HG02973 (cell line): ENCODE data around the gene BUB1B.
"Not testable (repeated sequence)": the region's sequence is repeated elsewhere in the genome, so short reads cannot be mapped to it uniquely, and the experiment has no call there.

Source experiments
- ATAC-seq: cut with Tn5 transposase; IDR thresholded peaks from one replicate; pipeline ENCODE4 v1.9.1; 2021; ENCODE audit warnings: moderate library complexity; ENCODE audit not compliant: unreplicated experiment

Gene BUB1B

DNA sequence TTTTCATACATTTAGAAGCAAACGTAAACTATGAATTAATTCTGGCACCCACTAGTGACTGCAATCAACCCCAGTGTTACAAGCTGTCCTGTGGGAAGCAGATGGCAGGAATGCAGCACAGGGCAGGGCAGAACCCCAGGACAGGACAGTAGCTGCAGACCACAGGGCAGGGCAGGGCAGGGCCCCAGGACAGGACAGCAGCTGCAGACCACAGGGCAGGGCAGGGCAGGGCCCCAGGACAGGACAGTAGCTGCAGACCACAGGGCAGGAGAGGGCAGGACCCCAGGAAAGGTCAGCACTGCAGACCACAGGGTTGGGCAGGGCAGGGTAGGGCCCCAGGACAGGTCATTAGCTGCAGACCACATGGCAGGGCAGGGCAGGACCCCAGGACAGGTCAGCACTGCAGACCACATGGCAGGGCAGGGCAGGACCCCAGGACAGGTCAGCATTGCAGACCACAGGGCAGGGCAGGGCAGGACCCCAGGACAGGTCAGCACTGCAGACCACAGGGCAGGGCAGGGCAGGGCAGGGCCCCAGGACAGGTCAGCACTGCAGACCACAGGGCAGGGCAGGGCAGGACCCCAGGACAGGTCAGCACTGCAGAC, 24.9 kb upstream of the BUB1B start:
- not testable (repeated sequence) for ATAC-seq

DNA sequence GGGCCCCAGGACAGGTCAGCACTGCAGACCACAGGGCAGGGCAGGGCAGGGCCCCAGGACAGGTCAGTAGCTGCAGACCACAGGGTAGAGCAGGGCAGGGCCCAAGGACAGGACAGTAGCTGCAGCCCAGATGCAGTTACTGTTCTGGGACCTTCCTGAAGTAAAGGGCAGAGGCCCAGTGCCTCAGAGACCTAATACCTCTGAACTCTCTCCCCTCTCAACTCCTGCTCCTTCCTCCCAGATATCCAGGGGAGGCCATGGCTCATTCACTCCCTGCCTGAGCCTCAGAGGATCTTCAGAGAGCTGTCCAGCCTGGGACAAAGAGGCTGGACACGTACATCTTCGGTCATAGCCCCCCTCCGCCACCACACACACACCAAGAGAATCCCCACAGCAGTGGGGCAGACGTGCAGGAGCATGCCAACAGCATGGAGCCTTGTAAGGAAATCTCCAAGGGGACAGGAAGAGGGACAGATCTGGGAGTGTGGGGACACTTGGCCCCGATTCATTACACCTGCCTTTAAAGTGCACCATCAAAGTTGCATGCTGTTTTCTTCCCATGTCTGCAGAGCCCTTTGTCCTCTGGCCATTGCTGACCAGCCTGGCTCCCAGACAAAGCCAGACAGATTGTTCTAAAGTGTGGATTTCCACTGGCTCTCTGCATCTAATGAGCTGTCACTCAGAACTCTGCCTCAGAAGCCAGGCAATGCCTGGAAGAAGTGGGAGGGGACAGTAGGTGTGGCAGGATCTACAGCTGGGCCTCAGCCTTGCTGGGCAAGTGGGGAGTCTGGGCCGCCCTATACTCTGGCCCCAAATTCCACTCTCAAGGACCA, 24.2 kb upstream of the BUB1B start:
- ATAC-seq, result no peak

GRCh38 chr15:40137303-40138200, 23.3 kb upstream of the BUB1B start:
- no peak for ATAC-seq

- not testable (repeated sequence) for ATAC-seq
These were observed 22.7 kb upstream of the BUB1B start for GRCh38 chr15:40138201-40138570.

DNA sequence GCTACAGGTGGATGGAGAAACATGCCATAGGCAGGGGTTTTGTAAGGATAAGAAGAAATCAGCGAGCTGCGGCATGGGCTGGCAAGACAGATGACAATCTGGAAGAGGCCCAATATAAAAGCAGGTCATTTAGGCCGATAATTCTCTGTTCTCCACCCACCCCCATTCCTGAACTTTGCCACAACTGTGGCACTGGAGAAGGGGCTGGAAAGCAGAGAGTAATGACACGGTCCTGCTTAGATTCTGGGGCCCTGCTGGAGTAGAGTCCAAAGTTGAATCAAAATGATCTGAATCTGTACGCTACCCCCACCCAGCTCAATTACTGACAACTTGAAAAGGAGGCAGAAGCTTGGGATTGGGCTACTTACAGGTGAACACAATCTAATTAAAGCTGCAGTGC, 18.4 kb upstream of the BUB1B start:
- ATAC-seq, result no peak

DNA sequence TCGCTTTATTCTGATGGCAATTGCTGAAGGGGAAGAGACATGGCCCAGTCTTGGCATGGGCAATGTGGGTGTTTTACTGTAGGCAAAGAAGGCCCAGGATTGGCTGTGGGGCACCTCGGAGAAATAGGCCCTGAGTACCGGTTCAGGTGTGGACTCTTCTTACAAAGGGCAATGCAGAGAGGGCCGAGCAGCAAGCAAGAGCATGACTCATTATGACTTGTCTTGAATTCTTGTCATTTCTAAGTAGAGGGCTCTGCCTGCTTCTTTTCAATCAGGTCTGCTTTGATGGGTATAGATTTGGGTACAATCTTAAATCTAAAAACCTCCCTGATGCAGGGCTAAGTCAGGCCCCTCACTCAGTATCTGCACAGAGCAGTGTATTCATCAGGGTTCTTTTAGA, 14.8 kb upstream of the BUB1B start:
- ATAC-seq, result no peak

- no peak for ATAC-seq
These were observed 11.5 kb upstream of the BUB1B start for GRCh38 chr15:40149339-40149738.

DNA sequence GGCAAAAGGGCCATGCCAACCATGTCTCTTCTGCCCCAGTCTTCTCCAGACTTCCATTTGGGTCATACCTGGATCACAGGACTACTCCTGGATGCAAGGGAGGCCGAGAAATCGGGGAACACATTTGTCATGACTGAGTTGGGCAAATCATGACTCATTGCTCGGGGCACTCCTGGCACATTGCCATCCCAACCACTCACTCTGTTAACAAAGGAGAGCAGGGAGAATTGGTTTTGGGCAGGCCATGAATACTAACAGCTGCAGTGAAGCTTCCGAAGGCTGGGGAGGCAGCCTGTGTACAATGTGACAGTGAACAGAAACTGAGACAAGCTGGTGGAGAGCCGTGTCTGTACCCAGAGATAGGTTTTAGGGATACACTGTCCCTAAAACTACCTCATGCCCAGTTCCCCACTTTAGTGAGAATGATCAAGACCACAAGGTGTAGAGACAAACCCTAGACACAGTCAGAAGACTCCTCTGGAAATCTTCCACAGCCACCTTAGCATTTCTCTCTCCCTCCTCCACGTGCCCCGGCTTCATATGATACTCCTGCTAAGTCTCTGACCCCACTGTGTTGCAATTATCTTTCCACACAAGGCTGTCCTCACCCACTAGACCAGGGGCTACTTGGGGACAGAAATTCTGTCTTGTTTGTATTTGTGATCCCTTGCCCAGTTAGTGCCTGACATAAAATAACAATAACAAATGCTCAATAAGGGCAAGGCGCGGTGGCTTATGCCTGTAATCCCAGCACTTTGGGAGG, 10.5 kb upstream of the BUB1B start:
- ATAC-seq, result no peak

- no peak for ATAC-seq
These were observed 9.4 kb upstream of the BUB1B start for GRCh38 chr15:40151499-40151898.

DNA sequence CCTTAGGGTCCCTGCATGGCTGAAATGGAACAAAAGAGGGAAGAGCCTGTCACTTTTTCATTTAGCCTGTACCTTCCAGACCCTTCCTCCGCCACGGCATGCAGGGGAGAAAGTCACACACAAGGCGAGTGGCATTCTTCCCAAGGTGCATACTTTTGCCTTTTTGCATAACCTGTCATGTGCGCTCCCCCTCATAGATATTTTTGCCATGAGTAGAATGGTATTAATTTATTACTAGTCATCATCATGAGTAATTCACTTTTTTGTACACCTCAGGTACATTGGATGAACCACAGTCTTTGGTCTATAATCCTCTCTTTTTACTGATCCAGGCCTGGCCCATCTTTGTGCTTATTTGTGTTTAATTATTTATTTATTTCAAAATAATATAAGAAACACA, 8.9 kb upstream of the BUB1B start:
- ATAC-seq, result no peak

- not testable (repeated sequence) for ATAC-seq
These were observed 6.0 kb upstream of the BUB1B start for GRCh38 chr15:40154821-40155220.

DNA sequence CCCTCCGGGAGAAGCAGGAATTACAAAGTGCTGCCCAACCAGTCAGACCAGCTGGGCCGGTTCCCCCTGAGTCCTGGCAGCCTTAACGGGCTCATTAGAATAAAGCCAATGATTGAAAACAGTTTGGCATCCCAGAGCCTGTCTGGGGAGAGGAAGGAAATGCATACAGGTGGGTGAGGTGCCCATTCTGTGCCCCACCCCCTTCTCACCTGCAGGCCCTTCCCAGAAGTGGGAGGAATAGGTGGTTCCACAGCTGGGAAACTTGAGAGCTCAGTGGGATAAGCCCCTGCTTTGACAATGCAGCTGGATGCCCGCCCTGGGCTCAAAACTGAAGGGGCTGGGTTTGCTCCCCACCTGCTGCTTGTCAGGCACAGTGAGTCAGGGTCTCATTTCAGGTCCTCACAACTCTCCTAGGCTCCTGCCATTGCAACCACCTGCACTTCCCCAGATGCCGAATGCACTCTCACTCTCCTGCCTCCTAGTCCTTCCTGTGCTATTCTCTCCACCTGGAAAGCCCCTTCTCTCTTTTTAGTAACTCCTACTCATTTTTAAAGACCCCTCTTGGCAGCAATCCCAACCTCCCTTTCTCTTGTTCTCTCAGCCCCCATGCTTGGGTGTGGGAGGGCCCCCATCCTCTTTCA, 5.5 kb upstream of the BUB1B start:
- ATAC-seq, result no peak

- ATAC-seq, result no peak
These were observed 3.0 kb upstream of the BUB1B start for GRCh38 chr15:40157778-40158447.

- ATAC-seq, result no peak
These were observed 848 bp upstream of the BUB1B start for GRCh38 chr15:40160021-40160420.

DNA sequence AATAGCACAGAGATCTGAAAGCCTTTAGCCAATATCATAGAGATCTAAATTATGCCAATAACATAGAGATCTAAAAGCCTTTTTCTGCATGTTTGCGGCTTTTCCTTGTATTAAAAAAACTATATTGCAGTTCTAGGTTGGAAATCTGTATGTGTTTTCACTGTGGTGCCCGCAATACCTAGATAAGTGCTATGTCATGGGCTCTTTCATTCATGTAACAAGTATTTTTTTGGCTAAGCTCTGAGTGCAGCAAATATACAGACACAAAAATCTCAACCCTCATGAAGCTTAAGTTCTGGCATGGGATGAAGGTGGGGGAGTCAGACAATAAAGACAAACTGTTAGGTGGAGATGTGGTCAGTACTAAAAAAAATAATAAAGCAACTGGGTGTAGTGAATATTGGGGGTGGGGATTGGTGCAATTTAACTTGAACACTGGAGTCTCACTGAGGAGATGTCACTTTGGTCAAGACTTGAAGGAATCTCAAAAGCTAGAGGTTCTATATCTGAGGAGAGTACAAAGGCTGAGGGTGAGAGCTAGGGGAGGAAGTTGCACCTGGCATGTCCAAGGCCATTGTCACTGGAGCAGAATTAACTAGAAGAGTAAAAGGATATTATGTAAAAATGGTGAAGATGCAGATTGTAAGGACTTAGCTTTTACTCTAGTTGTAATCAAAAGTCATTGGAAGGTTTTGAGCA, 973 bp downstream of the BUB1B start:
- ATAC-seq, result no peak

GRCh38 chr15:40162552-40162951, 1.7 kb downstream of the BUB1B start:
- ATAC-seq, result no peak

DNA sequence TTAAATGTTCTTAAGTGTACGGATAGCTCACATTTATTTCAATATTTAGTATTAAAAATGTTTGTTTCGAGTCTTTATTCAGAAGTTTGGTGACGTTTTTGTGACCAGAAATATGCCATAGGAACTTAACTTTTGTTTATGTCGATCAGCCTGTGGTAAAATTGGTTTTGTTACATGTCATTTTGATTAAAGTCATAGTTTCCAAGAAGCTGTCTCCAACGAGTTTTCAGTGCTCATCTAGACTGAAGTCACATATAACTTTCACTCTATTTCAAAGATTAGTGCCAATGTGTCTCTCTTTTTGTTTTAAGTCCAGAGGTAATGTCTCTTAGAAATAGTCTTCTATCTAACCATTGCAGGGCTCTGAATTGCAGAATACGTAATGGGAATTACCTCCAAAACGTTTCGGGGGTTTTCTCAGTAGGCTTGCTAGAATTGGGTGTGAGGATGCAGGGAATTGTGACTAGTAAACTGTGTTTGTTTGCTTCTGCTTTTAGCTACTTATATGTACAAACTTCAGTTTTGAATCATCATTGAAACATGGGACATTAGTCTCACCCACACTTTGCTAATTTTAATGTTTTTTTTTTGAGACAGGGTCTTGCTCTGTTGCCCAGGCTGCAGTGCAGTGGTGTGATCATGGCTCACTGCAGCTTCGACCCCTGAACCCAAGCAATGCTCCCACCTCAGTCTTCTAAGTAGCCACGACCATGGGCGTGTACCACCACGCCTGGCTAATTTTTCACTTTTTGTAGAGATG, 3.0 kb downstream of the BUB1B start:
- no peak for ATAC-seq

DNA sequence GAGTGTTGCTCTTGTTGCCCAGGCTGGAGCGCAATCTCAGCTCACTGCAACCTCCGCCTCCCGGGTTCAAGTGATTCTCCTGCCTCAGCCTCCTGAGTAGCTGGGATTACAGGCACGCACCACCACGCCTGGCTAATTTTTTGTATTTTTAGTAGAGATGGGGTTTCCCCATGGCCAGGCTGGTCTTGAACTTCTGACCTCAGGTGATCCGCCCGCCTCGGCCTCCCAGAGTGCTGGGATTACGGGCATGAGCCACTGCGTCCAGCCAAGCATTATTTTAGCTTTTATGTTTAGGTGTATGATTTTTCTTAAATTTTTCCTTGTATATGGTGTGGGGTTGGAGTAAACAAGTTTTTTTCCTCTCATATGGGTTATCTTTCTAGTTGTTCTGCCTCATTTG, 6.5 kb downstream of the BUB1B start:
- ATAC-seq, result not testable (repeated sequence)

DNA sequence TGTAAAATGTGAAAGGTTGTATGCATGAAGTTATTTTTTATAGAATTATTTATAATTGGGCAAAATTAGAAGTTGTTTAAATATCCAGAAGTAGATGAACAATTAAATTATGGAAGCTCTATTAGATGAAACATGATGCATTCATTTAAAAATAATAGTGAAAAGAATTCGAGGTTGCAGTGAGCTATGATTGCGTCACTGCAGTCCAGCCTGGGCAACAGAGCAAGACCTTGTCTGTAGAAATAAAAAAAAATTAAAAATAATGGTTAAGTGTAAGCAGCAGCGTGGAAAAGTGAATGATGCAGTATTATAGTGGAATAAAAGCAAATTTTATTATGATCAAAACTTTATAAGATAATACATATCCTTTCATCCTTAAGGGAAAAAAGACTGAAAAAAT, 14.3 kb downstream of the BUB1B start:
- ATAC-seq, result no peak
